ENCODE measurements around the gene ZNF180.

Gene ZNF180

GRCh38 chr19:44496711-44497110 is 3.6 kb downstream of the ZNF180 start:
- TF ChIP-seq CTCF (IDR thresholded peaks at IDR 0.05) = no peak

- TF ChIP-seq CTCF (IDR thresholded peaks at IDR 0.05) = no peak
Observed at GRCh38 chr19:44476559-44477408, 23.5 kb downstream of the ZNF180 start.

- TF ChIP-seq CTCF (IDR thresholded peaks at IDR 0.05) = no peak
Observed at GRCh38 chr19:44455100-44455499, 45.2 kb downstream of the ZNF180 start.

DNA sequence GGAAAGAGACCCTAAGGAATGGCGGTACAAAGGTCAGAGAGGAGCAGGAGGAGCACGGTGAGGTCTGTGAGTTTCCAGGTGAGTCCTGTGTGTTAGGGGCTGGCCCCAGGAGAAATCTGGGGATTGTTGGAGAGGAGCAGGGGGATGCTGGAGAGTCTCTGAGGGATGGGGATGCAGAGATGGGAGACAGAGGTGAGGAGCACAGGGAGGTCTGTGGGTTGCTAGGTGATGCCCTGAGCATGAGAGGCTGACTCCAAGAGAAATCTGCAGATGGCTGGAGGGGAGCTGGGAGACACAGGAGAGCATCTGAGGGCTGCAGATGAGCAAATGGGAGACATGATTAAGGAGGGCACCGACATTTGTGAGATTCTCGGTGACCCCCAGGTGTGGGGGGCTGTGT is 48.0 kb downstream of the ZNF180 start:
- TF ChIP-seq CTCF (IDR thresholded peaks at IDR 0.05) = no peak

GRCh38 chr19:44451687-44452086 is 48.6 kb downstream of the ZNF180 start:
- no peak for TF ChIP-seq CTCF (IDR thresholded peaks at IDR 0.05)

GRCh38 chr19:44447916-44448674 is 52.2 kb downstream of the ZNF180 start, which contains the start of gene ZNF229:
ZNF229 (minus strand) TSS chr19:44448472; CDS start chr19:44442847, 5,625 bp downstream.
- no peak for TF ChIP-seq CTCF (IDR thresholded peaks at IDR 0.05)

GRCh38 chr19:44438441-44438840 is 61.9 kb downstream of the ZNF180 start:
- TF ChIP-seq CTCF (IDR thresholded peaks at IDR 0.05) = no peak

Measured in LNCAP (cell line).